Measurements from ENCODE around the gene ZFP30.

Gene ZFP30

GRCh38 chr19:37654629-37655300 is 500 bp downstream of the ZFP30 start:
- peak overlapping the region; percentile 90 for H3K4me3 ChIP-seq (ENCODE audit: low read length)
- H3K4me1 ChIP-seq (ENCODE audit: insufficient read depth, low read length): peaks cover 9% of the 10 kb centered on the region; the same call in 1 of the 2 replicates
- peaks cover 21% of the 10 kb centered on the region for H3K27me3 ChIP-seq (ENCODE audit: insufficient read depth, low read length)
- peak overlapping the region; percentile 48 for H3K27ac ChIP-seq (ENCODE audit: low read depth, low read length)
- H3K9ac ChIP-seq (ENCODE audit: low read depth, low read length): peak overlapping the region; percentile 82
- no peaks in the 10 kb centered on the region for H3K9me3 ChIP-seq (ENCODE audit: insufficient read depth, low read depth, low read length)
- WGBS: under 1% methylated on average over 40 of the region's 40 CpGs
- no peaks in the 10 kb centered on the region for H3K36me3 ChIP-seq (ENCODE audit: insufficient read depth, low read length)

DNA sequence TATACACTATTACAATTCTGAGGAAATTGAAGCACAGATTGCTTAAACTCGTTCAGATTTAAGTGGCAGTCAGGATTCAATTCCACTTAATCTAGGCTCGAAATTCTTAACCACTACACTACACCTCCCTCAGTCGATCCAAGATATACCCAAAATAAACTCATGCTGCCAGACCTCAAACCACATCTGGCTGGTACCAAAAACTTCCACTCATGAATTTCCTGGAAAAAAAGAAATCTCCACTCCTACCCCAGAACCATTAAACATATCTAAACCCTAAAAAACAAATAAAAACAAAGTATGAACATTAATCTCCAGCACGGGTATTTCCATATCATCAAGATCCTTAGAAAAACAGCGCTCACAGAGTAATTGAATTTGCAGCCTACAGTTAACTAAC is 1.1 kb downstream of the ZFP30 start:
- peaks cover 21% of the 10 kb centered on the region for H3K27me3 ChIP-seq (ENCODE audit: insufficient read depth, low read length)
- H3K9ac ChIP-seq (ENCODE audit: low read depth, low read length): peak overlapping the region; percentile 82
- 58% methylated on average over 5 of the region's 5 CpGs for WGBS
- no peaks in the 10 kb centered on the region for H3K9me3 ChIP-seq (ENCODE audit: insufficient read depth, low read depth, low read length)
- peaks cover 9% of the 10 kb centered on the region; the same call in 1 of the 2 replicates for H3K4me1 ChIP-seq (ENCODE audit: insufficient read depth, low read length)
- H3K27ac ChIP-seq (ENCODE audit: low read depth, low read length): no peak overlapping the region
- H3K4me3 ChIP-seq (ENCODE audit: low read length): peak overlapping the region; percentile 90
- H3K36me3 ChIP-seq (ENCODE audit: insufficient read depth, low read length): no peaks in the 10 kb centered on the region

- Histone ChIP-seq H3K9me3 (ENCODE audit: insufficient read depth, low read depth, low read length) (peaks cover 89% of the 10 kb centered on the region), H3K4me1 (ENCODE audit: insufficient read depth, low read length) (no peaks in the 10 kb centered on the region), H3K9ac (ENCODE audit: low read depth, low read length) (no peak overlapping the region), H3K27me3 (ENCODE audit: insufficient read depth, low read length) (no peaks in the 10 kb centered on the region), H3K27ac (ENCODE audit: low read depth, low read length) (no peak overlapping the region), H3K36me3 (ENCODE audit: insufficient read depth, low read length) (peaks cover 62% of the 10 kb centered on the region), H3K4me3 (ENCODE audit: low read length) (no peak overlapping the region)
- WGBS: 96% methylated on average over 6 of the region's 11 CpGs
These were observed 19.9 kb downstream of the ZFP30 start for GRCh38 chr19:37635076-37636056.

- Histone ChIP-seq H3K27me3 (ENCODE audit: insufficient read depth, low read length) (peaks cover 20% of the 10 kb centered on the region), H3K4me3 (ENCODE audit: low read length) (peak overlapping the region; percentile 77), H3K4me1 (ENCODE audit: insufficient read depth, low read length) (no peaks in the 10 kb centered on the region), H3K36me3 (ENCODE audit: insufficient read depth, low read length) (no peaks in the 10 kb centered on the region), H3K27ac (ENCODE audit: low read depth, low read length) (no peak overlapping the region), H3K9ac (ENCODE audit: low read depth, low read length) (peak overlapping the region; percentile 5; the same call in 1 of the 2 replicates), H3K9me3 (ENCODE audit: insufficient read depth, low read depth, low read length) (peaks cover 5% of the 10 kb centered on the region; the same call in 1 of the 2 replicates)
- 7% methylated on average over 20 of the region's 20 CpGs for WGBS
These were observed 60.3 kb downstream of the ZFP30 start for GRCh38 chr19:37594982-37595382.

DNA sequence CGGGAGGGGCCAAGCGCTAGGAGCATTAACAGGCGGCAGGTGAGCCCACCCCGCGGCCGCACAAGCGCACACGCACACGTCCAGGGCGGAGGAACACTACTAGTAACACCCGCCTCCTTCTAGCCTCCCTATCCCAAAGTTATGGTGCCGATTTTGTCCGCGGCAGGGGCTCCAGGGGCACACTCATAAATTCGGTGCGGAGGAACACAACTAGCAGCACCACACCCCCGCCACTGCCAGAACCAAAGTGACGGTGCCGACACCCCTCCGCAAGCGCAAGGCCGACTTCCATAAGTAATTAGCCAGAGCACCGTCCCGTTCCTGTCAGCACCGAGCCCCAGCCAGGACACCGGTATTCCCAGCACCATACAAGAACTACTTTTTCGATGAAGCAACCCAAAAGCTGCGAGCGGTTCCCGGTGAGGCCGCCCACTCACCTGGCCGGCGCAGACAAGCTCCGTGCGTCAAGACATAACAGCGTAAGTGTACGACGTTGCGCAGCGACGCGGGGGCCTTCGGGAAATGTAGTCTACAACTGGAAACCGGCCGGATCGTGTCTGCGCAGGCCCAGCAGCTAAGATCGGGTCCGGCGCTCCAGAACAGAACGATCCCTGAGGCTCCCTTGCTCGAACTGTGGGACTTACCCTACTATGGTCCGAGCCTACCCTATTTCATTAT is 60.8 kb downstream of the ZFP30 start, which contains the start of the genes ZNF540 and ZNF571:
Gene ZNF540 (plus strand): TSS at position 573 of the 678 bp plus-strand sequence. CDS start 3,572 bp downstream, outside the sequence.
Gene ZNF571 (minus strand): TSS at position 489 of the 678 bp plus-strand sequence. CDS start 8,116 bp downstream, outside the sequence.
- H3K9me3 ChIP-seq (ENCODE audit: insufficient read depth, low read depth, low read length): peaks cover 5% of the 10 kb centered on the region; the same call in 1 of the 2 replicates
- peak within 1 kb of the TSS; percentile 77 for H3K4me3 ChIP-seq (ENCODE audit: low read length)
- peaks cover 20% of the 10 kb centered on the region for H3K27me3 ChIP-seq (ENCODE audit: insufficient read depth, low read length)
- peak within 1 kb of the TSS; percentile 85; the same call in 1 of the 2 replicates for H3K27ac ChIP-seq (ENCODE audit: low read depth, low read length)
- H3K4me1 ChIP-seq (ENCODE audit: insufficient read depth, low read length): no peaks in the 10 kb centered on the region
- peak within 1 kb of the TSS; percentile 66 for H3K9ac ChIP-seq (ENCODE audit: low read depth, low read length)
- H3K36me3 ChIP-seq (ENCODE audit: insufficient read depth, low read length): no peaks in the 10 kb centered on the region
- under 1% methylated on average over 53 of the region's 53 CpGs for WGBS

DNA sequence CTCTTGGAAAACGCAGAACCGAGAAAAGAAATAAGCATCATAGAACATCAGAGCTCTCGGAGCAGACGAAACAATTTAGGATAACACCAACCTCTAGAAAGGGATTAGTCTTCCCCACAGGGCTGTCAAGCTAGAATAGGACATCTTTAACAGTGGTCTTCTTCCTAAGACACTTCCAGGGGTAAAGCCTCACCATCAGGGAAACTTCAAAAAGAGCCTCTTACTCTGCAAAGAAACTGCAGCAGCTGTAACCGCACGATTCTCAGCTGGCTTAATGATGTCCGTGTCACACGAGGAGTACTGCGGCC is 61.3 kb downstream of the ZFP30 start:
- H3K4me3 ChIP-seq (ENCODE audit: low read length): peak overlapping the region; percentile 77
- H3K27ac ChIP-seq (ENCODE audit: low read depth, low read length): peak overlapping the region; percentile 85; the same call in 1 of the 2 replicates
- 20% methylated on average over 9 of the region's 9 CpGs for WGBS
- H3K9ac ChIP-seq (ENCODE audit: low read depth, low read length): peak overlapping the region; percentile 66
- H3K27me3 ChIP-seq (ENCODE audit: insufficient read depth, low read length): peaks cover 20% of the 10 kb centered on the region
- H3K4me1 ChIP-seq (ENCODE audit: insufficient read depth, low read length): no peaks in the 10 kb centered on the region
- H3K36me3 ChIP-seq (ENCODE audit: insufficient read depth, low read length): no peaks in the 10 kb centered on the region
- H3K9me3 ChIP-seq (ENCODE audit: insufficient read depth, low read depth, low read length): peaks cover 7% of the 10 kb centered on the region; the same call in 1 of the 2 replicates

DNA sequence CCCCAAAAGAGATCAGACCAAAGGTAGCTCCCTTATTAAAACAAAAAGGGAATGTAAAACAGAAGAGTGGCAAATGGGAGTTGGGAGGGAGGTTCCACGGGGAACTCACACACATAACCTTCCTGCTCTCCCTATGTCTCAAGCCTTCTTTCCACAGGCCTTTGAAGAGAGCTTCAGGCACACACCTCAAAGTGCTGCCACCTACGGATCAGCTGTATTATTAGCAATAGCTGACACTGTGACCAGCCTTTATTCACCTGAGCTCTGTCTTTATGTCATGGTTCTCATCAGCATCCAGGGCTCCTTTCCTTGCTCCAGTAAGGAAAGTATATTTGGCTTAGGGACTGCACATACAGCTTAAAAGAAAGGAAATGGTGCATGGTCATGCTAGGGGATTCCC is 71.9 kb downstream of the ZFP30 start:
- H3K9ac ChIP-seq (ENCODE audit: low read depth, low read length): no peak overlapping the region
- no peaks in the 10 kb centered on the region for H3K27me3 ChIP-seq (ENCODE audit: insufficient read depth, low read length)
- H3K27ac ChIP-seq (ENCODE audit: low read depth, low read length): no peak overlapping the region
- H3K4me1 ChIP-seq (ENCODE audit: insufficient read depth, low read length): no peaks in the 10 kb centered on the region
- H3K4me3 ChIP-seq (ENCODE audit: low read length): no peak overlapping the region
- peaks cover 29% of the 10 kb centered on the region; the same call in 1 of the 2 replicates for H3K9me3 ChIP-seq (ENCODE audit: insufficient read depth, low read depth, low read length)
- WGBS: 85% methylated on average over 2 of the region's 2 CpGs
- peaks cover 34% of the 10 kb centered on the region for H3K36me3 ChIP-seq (ENCODE audit: insufficient read depth, low read length)

DNA sequence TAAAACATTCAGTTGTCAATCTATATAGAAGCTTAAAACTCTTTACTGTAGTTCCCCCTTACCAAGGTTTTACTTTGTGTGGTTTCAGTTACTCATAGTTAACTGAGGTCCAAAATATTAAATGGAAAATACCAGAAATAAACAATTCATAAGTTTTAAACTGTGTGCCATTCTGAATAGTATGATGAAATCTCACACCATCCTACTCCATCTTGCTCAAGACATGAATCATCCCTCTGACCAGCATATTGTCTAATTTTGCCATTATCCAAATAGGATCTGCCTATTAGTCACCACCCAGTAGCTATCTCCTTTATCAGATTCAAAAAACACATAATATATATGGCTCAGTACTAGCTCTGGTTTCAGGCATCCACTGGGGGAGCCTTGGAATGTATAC is 83.1 kb downstream of the ZFP30 start:
- H3K9ac ChIP-seq (ENCODE audit: low read depth, low read length): no peak overlapping the region
- H3K27ac ChIP-seq (ENCODE audit: low read depth, low read length): no peak overlapping the region
- H3K4me3 ChIP-seq (ENCODE audit: low read length): no peak overlapping the region
- H3K27me3 ChIP-seq (ENCODE audit: insufficient read depth, low read length): no peaks in the 10 kb centered on the region
- peaks cover 18% of the 10 kb centered on the region; the same call in 1 of the 2 replicates for H3K36me3 ChIP-seq (ENCODE audit: insufficient read depth, low read length)
- H3K9me3 ChIP-seq (ENCODE audit: insufficient read depth, low read depth, low read length): peaks cover 17% of the 10 kb centered on the region
- H3K4me1 ChIP-seq (ENCODE audit: insufficient read depth, low read length): no peaks in the 10 kb centered on the region

DNA sequence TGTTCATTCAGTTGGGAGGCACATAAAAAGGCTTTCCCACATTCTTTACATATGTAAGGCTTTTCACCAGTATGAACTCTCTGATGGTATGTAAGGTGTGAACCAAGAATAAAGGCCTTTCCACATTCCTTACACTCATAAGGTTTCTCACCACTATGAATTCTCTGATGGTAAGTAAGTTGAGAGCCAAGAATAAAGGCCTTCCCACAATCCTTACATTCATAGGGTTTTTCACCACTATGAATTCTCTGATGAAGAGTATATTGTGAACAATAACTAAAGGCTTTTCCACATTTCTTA is 89.9 kb downstream of the ZFP30 start:
- no peak overlapping the region for H3K4me3 ChIP-seq (ENCODE audit: low read length)
- H3K9me3 ChIP-seq (ENCODE audit: insufficient read depth, low read depth, low read length): peaks cover 86% of the 10 kb centered on the region
- H3K27me3 ChIP-seq (ENCODE audit: insufficient read depth, low read length): no peaks in the 10 kb centered on the region
- no peak overlapping the region for H3K9ac ChIP-seq (ENCODE audit: low read depth, low read length)
- H3K36me3 ChIP-seq (ENCODE audit: insufficient read depth, low read length): peaks cover 42% of the 10 kb centered on the region
- no peaks in the 10 kb centered on the region for H3K4me1 ChIP-seq (ENCODE audit: insufficient read depth, low read length)
- no peak overlapping the region for H3K27ac ChIP-seq (ENCODE audit: low read depth, low read length)

GRCh38 chr19:37564624-37565369 is 90.5 kb downstream of the ZFP30 start:
- Histone ChIP-seq H3K4me1 (ENCODE audit: insufficient read depth, low read length) (no peaks in the 10 kb centered on the region), H3K9ac (ENCODE audit: low read depth, low read length) (no peak overlapping the region), H3K27ac (ENCODE audit: low read depth, low read length) (no peak overlapping the region), H3K36me3 (ENCODE audit: insufficient read depth, low read length) (peaks cover 41% of the 10 kb centered on the region), H3K27me3 (ENCODE audit: insufficient read depth, low read length) (no peaks in the 10 kb centered on the region), H3K9me3 (ENCODE audit: insufficient read depth, low read depth, low read length) (peaks cover 89% of the 10 kb centered on the region), H3K4me3 (ENCODE audit: low read length) (peak overlapping the region; percentile 15; the same call in 1 of the 2 replicates)
- 92% methylated on average over 5 of the region's 7 CpGs for WGBS
